Measurements from ENCODE around the gene DENND5A.
"Not testable (repeated sequence)": the region's sequence is repeated elsewhere in the genome, so short reads cannot be mapped to it uniquely, and the experiment has no call there.

DENND5A gene

DNA sequence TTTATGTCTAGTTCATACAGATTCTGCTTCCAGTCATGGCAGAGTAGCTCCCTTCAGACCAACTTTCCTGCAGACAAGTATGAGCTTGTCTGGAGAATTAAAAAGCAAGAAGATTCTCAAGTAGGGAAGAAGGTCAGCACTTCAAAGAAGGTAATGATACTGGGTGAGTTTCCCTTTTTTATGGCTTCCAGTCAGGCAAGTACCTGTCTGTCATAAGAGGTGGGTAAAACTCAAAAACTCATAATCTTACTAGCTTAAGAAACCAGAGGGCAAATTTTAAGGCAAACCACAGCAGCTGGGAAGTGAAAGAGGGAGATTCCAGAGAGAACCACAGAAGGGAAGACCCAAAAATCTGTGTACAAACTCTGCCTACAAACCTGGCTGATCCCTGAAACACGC lies 54.2 kb downstream of the DENND5A start:
- DNase-seq (ENCODE audit: low read depth), result no peak

DNA sequence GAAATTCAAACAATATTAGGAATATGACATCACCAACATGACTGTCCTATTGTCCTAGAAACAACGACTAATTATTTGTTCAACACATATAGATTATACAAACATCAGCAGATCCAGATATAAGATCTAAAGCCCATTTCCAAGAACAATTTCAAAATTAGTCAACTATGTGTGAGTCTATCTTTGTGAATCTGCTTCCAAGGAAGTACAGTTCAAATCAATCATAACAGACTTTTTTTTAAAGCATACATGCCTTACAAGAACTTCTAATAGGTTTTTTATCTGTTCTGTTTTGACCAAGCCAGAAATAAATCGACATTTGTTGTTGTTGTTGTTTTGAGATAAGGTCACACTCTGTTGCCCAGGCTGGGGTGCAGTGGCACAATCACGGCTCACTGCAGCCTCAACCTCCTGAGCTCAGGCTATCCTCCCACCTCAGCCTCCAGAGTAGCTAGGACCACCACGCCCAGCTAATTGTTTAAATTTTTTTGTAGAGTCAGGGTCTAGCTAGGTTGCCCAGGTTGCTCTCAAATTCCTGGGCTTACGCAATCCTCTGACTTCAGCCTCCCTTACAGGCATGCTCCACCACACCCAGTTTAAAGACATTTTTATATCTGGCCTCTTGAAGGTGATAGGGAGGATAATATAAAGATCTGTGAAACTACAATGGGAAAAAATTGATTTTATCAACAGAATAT lies 54.8 kb downstream of the DENND5A start:
- DNase-seq (ENCODE audit: low read depth), result no peak

DNA sequence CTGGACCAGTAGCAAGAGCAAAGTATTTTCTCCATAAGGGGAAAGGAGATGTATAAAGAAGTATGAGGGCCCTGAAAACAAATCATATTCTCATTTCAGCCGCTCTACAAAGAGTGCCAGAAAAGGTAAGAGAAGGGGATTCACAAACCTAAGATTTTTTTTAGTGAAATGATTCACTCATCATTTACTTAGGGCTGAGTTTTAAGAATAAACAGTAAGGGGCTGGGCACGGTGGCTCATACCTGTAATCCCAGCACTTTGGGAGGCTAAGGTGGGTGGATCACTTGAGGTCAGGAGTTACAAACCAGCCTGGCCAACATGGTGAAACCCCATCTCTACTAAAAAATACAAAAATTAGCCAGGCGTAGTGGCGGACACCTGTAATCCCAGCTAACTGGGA lies 55.5 kb downstream of the DENND5A start:
- DNase-seq (ENCODE audit: low read depth), result not testable (repeated sequence)

DNA sequence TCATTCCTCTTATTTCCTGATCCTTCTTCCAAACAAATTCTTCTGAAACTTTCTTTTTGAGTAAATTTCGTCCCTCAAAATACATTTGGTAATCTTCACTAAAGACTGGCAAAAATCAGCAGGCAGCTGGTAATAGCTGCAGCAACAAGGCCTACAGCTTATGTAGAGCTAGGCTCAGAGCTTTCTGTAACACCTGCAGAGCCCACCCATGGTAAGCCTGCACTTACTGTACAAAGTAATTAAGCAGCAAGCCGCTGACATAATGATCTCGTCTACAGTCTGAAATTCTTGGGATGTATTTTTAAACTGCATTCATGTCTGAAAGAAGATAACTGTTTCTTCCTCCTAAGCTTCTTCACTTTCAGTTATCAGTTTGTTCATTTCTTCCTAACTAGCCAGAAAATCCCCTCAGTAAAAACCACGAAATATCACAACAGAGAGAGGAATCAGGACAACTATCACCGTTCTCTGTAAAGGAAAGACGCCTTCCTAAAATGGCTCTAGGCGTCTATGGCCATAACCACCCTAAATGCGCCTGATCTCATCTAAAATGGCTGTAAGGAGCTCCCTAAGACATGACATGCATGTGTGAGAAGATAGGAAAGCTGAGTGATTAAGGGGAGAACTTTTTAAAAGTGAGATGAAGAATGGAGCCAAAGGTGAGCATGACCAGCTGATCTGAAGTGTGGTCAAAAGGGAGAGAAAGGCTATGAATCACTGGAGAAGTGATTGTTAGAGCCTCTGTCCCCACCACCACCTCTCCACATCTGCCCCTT lies 56.2 kb downstream of the DENND5A start:
- DNase-seq (ENCODE audit: low read depth), result peak; percentile 32

DNA sequence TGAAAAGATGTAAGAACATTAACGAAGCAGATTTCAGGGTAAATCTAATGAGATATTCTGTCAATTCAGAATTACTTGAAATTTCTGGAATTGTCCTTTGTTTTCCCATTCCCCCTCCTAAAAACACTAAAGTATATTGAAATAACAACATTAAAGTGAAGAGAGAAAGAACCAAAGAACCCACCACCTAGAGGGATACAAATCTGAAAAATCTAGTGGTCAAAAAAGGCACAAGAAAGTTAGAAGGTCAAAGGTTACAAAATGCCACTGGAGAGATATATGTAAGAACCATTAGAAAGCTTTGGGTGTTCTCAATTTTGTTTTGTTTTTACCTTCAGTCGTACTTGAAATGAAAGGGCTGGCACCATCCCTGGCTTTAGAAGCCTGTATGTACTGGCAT lies 57.9 kb downstream of the DENND5A start:
- no peak for DNase-seq (ENCODE audit: low read depth)

DNA sequence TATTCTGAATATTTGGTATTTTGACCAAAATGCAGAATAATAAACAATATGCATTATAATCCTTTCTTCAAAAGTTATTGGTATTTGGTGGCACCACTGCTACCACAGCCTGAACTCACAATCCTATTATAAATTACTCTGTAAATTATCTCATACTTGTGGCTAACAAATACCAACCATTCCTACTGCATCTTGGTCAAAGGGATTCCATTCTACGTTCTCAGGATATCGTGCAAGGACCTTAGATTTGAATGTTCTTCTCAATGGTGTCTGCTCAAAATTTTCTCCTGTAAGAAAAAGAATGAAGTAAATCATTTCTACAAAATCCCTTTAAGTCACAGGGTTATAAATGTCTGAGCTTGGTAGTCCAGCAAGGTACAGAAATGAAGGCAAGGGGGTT lies 58.7 kb downstream of the DENND5A start:
- DNase-seq (ENCODE audit: low read depth), result peak; percentile 90

DNA sequence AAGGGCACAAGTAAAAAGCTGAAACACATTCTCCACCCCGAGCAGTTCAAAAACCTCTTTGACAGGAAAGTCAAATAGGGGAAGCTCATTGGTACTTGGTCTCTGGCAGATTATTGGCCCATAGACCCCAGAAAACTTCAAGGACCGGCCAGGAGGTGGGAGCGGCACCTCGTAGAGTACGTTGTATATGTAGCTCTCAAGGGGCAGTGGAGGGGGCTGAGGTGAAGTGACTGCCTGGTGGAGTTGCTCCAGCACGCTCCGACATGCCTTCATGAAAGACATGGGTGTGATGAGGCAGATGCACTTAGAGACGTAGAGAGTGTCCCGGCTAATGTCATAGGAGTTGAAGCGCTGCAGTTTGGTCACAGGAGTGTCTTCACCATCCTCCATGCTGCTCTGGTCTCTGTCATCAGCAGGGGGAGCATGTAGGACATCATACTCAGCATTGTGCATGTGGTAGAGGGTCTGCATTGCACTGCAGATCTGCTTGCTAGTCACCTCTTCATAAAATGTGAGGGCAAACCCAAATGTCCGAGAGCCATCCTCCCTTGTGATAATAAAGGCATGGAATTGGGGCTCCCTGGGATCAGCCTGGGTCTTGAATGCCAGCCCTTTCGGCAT lies 61.3 kb downstream of the DENND5A start:
- DNase-seq (ENCODE audit: low read depth), result no peak

DNA sequence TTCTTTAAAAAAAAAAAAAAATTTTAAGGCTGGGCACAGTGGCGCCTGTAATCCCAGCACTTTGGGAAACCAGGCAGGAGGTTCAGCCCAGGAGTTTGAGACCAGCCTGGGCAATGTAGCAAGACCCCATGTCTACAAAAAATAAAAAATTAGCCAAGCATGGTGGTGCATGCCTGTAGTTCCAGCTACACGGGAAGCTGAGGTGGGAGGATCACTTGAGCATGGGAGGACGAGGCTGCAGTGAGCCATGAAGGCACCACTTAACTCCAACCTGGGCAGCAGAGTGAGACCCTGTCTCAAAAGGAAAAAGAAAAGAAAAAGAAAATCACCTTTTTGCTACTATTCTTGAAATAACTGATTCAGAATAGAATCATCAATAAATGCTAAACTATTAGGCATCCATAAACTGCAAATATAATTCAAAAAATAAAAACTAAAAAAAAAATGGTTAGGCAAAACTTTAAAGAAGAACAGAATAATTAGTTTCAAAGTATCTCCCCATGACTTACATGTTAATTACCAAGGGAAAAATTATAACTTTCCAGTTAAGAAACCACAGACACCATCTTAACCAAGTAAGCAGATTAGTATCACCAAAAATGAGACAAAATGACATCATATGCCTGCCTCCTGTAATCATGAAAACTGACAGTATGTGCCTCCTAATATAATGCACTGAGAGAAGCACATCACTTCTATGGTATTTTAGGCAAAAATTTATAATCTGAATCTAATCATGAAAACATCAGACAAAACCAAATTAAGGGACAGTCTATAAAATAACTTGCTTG lies 63.6 kb downstream of the DENND5A start:
- no peak for DNase-seq (ENCODE audit: low read depth)

DNA sequence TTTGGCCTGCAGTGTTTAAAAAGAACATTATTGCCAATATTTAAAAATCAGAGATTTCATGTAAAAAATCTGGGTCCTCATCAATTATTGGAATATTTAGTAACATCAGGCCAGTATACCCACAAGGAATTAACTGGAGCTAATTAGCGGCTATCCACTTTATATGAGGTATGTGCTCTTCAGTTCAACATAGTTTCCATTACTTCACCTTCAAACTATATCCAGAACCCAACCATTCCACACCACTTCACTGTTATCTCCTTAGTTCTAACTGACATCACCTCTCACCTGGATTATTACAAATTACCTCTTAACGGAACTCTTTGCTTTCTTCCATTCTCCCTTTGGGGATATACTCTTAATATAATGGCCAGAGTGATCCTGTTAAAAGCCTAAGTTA lies 64.7 kb downstream of the DENND5A start:
- DNase-seq (ENCODE audit: low read depth), result no peak

DNA sequence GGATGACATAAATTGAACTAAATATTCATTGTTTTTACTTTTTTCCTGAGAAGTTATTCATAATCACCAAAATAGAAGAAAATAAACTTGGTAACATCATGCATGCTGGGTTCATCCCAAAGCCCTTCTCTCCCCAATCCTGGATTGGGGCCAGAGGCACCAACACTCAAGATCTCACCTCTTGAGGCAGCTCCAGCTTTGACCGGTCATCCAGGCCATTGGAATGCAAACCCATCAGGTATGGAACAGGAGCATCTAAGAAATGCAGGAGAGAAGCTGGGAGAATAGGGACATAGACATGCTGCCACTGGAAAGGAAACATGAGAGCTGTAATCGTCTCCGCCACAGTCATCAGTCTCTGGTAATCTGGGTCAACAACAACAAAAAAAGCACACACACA lies 71.8 kb downstream of the DENND5A start:
- DNase-seq (ENCODE audit: low read depth), result no peak

DNA sequence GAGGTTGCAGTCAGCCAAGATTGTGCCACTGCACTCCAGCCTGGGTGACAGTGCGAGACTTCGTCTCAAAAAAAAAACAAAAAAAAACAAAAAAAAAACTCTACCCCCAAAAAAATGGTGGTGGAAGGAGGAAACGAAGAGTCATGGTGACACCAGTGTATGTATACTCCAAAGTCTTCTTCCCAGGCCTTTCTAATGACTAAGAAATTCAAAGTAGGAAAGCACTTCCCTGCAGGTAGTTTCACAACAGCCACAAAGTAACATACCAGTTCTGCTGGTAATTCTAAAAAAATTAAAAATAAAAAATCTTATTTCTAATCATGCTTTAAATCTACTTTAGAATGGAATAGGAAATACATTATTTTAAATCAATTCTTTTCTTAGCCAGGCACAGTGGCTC lies 72.6 kb downstream of the DENND5A start:
- no peak for DNase-seq (ENCODE audit: low read depth)

DNA sequence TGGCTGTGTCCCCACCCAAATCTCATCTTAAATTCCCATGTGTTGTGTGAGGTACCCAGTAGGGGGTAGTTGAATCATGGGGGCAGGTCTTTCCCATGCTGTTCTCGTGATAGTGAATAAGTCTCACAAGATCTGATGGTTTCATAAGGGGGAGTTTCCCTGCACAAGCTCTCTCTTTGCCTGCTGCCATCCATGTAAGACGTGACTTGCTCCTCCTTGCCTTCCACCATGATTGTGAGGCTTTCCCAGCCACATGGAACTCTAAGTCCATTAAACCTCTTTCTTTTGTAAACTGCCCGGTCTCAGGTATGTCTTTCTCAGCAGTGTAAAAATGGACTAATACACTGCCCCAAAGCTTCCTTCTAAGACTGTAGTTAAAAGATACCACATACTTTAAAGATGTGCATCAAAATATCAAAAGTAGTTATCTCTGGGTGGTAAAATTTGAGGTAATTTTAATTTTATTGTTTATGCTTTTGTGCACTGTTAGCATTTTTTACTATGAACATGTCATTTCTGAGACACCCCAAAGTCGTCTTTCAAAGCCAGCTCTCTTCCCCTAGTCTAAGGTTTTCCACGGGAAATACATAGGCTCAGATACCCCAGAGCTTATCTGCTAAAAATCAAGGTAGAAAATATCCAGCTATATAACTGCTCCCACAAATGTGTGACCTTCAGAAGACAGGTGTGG lies 74.7 kb downstream of the DENND5A start:
- not testable (repeated sequence) for DNase-seq (ENCODE audit: low read depth)

DNA sequence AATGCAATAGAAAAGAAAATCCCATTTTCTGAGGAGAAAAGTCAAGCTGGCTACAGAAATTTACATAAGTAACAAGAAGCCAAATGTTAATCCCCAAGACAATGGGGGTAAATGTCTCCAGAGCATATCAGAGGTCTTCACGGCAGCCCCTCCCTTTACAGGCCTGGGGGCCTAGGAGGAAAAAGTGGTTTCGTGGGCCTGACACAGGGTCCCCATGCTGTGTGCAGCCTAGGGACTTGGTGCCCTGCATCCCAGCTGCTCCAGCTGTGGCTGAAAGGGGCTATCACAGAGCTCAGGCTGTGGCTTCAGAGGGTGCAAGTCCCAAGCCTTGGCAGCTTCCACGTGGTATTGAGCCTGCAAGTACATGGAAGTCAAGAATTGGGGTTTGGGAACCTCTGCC lies 76.3 kb downstream of the DENND5A start:
- not testable (repeated sequence) for DNase-seq (ENCODE audit: low read depth)

DNA sequence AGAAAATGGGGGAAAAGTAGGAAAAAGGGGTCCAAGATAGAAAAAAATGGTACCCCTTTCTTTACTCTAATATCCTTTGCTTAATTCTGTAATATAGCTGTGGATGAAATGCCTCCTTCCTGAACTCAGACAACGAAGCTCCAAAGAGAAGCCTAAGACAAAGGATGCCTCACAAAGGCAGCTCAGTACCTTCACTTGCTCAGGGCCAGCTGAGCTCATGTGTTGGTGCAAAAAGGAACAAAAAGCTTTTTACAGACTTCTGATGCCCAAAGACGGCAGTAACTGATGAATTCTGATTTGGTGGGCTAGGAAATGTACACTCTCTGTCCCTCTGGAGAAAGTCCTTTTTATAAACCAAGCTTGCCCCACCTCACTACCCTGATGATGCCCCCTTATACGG lies 77.5 kb downstream of the DENND5A start:
- DNase-seq (ENCODE audit: low read depth), result no peak

DNA sequence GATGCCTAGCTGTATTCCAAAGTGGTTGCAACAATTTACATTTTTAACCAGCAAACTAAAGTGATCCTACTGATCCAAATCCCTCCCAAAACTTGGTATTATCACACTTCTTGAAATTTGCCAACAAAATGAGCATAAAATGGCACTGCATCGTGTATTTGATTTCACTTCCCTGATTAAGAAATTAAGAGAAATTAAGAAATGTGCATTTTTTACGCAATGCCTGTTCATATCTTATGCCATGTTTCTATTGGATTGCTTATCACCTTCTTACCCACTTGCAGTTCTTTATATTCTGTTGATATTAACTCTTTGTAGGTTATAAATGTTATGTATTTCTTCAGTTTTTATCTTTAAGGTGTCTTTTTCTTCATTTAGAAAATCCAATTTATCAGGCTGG lies 80.6 kb downstream of the DENND5A start:
- DNase-seq (ENCODE audit: low read depth), result no peak

DNA sequence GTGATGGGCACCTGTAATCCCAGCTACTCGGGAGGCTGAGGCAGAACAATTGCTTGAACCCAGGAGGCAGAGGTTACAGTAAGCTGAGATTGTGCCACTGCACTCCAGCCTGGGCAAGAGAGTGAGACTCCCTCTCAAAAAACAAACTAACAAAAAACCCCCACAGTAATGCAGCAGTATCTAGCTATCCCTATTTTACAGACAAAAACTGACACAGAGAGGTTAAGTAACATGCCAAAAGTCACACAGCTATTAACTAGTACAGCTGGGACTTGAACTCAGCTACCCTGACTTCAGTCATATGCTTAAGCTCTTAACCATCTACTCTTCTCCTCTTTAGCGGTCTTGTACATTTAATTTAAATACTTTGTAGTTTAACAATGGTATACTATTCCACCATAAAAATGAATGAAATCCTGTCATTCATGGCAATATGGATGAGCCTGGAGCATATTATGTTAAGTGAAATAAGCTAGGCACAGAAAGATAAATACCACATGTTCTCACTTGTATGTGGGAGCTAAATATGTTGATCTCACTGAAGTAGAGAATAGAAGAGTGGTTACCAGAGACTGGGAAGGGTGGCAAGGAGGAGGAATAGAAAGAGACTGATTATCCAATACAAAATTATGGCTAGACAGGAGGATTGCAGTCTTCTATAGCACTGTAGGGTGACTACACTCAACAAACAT lies 82.8 kb downstream of the DENND5A start:
- DNase-seq (ENCODE audit: low read depth), result no peak

DNA sequence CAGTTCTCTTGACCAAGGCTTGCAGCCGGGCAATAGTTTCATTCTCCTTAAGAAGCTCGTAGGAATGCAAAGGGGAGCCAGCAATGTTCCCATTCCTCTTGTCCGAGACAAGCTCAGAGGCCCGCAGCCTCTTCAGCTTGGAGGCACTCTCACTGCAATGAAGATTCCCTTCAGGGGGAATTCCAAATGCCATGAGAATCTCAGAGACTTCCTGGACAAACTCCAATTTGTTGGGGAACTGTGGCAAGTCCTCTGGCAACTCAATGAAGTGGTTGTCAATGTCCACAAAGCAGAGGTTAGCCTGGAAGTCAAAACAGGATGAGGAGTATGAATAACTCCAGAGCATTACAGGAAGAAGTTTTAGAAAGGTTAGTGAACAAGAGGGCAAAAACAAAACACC lies 84.4 kb downstream of the DENND5A start:
- no peak for DNase-seq (ENCODE audit: low read depth)

DNA sequence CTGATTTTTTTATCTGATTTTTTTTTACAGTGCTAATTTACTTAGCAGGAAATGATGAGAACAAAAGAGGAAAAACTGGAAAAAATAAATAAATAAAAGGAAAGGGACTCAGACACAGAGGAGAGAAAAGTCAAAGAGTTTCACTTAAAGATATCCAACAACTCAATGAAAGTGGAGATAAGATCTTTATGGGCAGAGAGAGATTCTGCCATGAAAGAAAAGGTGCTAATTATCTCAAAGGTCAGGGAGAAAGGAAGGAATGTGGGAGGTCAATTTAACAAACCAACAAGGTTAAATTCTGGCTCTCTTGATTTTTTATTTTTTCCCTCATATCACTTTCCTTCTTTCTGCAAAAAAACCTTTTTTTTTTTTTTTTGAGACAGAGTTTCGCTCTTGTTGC lies 86.0 kb downstream of the DENND5A start:
- no peak for DNase-seq (ENCODE audit: low read depth)

DNA sequence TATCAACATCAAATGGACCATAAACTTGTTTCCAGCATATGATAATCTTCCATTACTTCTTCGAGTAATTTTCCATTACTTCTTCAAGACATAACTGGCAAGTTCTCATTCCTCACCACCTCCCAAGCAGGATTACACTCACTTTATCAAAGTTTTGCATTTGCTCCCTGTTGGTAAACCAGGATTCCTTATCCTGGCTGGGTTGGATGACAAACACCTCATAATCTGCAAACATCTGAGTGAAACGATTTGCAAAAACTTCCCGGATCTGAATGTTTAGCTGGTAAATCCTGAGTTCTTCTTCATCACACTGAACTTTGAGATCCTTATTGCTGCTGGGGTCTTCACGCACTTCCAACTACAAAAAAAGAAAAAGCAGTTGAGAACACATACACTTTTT lies 86.4 kb downstream of the DENND5A start:
- DNase-seq (ENCODE audit: low read depth), result no peak

DNA sequence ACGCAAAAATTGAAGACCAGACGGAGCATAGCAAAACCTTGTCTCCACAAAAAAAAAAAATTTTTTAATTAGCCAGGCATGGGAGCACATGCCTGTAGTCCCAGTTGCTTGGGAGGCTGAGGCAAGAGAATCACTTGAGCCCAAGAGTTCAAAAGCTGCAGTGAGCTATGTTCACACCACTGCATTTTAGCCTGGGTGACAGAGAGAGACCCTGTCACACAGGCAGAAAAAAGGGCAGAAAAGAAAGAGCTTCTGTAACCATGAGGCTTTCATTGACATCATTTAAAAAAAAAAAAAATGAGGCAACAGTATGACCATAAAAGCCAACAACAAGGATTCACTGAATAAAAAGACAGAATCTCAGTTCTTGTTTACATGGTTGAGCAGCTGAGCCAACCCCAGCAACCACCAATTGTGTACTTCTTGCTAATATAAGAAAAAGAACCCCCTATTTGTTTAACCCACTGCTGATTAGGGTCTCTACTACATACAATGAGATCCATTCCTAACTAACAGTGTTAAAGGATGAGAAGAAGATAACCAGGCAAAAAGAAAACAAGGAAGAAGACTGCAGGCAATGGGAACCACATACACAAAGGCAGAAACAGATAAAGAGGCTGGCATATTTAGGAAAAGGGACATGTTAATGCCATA lies 87.6 kb downstream of the DENND5A start:
- DNase-seq (ENCODE audit: low read depth), result no peak

DNA sequence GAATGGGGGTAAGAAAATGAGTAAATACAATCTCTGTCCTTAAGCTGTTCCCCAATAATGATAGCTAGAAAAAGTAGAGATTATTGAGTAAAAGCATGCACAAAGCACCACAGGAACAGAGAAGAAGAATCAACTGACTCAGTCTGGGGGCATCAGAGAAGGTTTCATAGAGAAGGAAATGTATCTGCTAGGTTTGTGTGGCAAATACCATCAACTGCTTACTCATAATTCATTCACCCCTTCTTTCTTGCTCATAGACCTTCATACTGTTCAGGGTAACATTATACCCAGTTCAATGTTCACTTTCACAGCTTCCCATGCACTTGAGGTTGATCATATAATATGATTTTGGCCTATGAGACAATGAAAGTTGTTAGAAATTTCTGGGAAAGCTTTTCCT lies 88.6 kb downstream of the DENND5A start:
- no peak for DNase-seq (ENCODE audit: low read depth)
